Inferior parietal cortex (tissue), 1 donor: Measurements from ENCODE around the gene LOXHD1.
A peak's percentile ranks its signal among the peaks of the same experiment; 100 is the strongest.

Source experiments
- DNase-seq: peaks from one replicate; pipeline ENCODE4 v3.0.0-alpha.2; 2016; ENCODE audit errors: extremely low spot score

The LOXHD1 gene

GRCh38 chr18:46574000-46574742 is 82.8 kb downstream of the LOXHD1 start:
- DNase-seq = no peak

GRCh38 chr18:46573156-46573555 is 83.9 kb downstream of the LOXHD1 start:
- DNase-seq = no peak

GRCh38 chr18:46571756-46572155 is 85.3 kb downstream of the LOXHD1 start:
- DNase-seq = no peak

GRCh38 chr18:46570666-46571065 is 86.4 kb downstream of the LOXHD1 start:
- no peak for DNase-seq

- DNase-seq = no peak
Measured at GRCh38 chr18:46570134-46570533, 86.9 kb downstream of the LOXHD1 start.

GRCh38 chr18:46569211-46569610 is 87.8 kb downstream of the LOXHD1 start:
- no peak for DNase-seq

GRCh38 chr18:46567196-46567595 is 89.8 kb downstream of the LOXHD1 start:
- DNase-seq = no peak

GRCh38 chr18:46566111-46566510 is 90.9 kb downstream of the LOXHD1 start:
- DNase-seq = no peak

GRCh38 chr18:46565256-46565655 is 91.8 kb downstream of the LOXHD1 start:
- no peak for DNase-seq

GRCh38 chr18:46563317-46563716 is 93.7 kb downstream of the LOXHD1 start:
- DNase-seq = no peak

GRCh38 chr18:46562674-46563192 is 94.3 kb downstream of the LOXHD1 start:
- DNase-seq = no peak

GRCh38 chr18:46560671-46561045 is 96.4 kb downstream of the LOXHD1 start:
- DNase-seq = no peak

GRCh38 chr18:46559946-46560670 is 96.9 kb downstream of the LOXHD1 start:
- no peak for DNase-seq

GRCh38 chr18:46559296-46559695 is 97.7 kb downstream of the LOXHD1 start:
- no peak for DNase-seq

GRCh38 chr18:46556590-46557206 is 100.3 kb downstream of the LOXHD1 start:
- no peak for DNase-seq

- peak; percentile 75 for DNase-seq
Measured at GRCh38 chr18:46555724-46556123, 101.3 kb downstream of the LOXHD1 start.

- peak; percentile 75 for DNase-seq
Measured at GRCh38 chr18:46555213-46555612, 101.8 kb downstream of the LOXHD1 start.

- no peak for DNase-seq
Measured at GRCh38 chr18:46554406-46555080, 102.5 kb downstream of the LOXHD1 start.

GRCh38 chr18:46550609-46551008 is 106.4 kb downstream of the LOXHD1 start:
- no peak for DNase-seq

- no peak for DNase-seq
Measured at GRCh38 chr18:46547520-46547919, 109.5 kb downstream of the LOXHD1 start.

- no peak for DNase-seq
Measured at GRCh38 chr18:46546111-46546640, 110.8 kb downstream of the LOXHD1 start.

- no peak for DNase-seq
Measured at GRCh38 chr18:46542545-46542944, 114.5 kb downstream of the LOXHD1 start.
